Adipose tissue (tissue), 3 donors: ENCODE data around the gene CCDC57. TPM values are rescaled to one million over a fixed set of nuclear protein-coding genes. Genes with fewer than 3 reads are reported as not detected.
A peak's percentile ranks its signal among the peaks of the same experiment; 100 is the strongest.
"Not testable (repeated sequence)": the region's sequence is repeated elsewhere in the genome, so short reads cannot be mapped to it uniquely, and the experiment has no call there.

Experiments
- H3K27ac ChIP-seq: one replicate; pipeline ENCODE4 v1.5.1; 2013; ENCODE audit warnings: low read depth, low read length
- WGBS, 3 donors: extraction: QIAGEN DNeasy Blood & Tissue Kit; methylation state at CpG; one replicate each; pipeline ENCODE4 v1.1.7; 2013; 5-methylcytosine and 5-hydroxymethylcytosine counted together
- polyA plus RNA-seq, 3 donors: library from polyadenylated mRNA; stranded (reverse); fragments of 200-250 nt; gene quantifications; one replicate each; pipeline ENCODE4 v1.2.3, GENCODE V29; 2013
- donor health status: healthy with polysubstance abuse.
- donor health status: Bipolar disorder and iron deficiency.
- donor health status: healthy.

Gene CCDC57
- polyA plus RNA-seq, 3 donors: 22.7 to 23.7 (median 22.9) TPM

DNA sequence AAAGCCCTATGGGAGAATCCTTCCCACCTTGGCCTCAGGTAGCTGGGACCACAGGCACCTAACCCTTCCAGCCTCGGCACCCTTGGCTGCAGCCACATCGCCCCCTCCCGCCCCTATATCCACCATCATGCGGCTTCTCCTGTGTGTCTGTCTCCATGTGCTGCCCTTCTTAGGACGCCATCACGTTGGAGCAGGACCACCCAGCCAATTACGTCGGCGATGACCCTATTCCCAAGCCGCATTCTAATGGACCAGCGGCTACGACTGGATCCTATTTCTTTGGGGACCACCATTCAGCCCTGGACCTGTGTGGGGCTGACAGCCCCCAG lies 3.3 kb upstream of the CCDC57 start:
- 85 to 91% (median 87%) methylated on average over 12 of the region's 12 CpGs for WGBS, 3 donors
- peak overlapping the region; percentile 48 for H3K27ac ChIP-seq

- 71 to 84% (median 76%) methylated on average over 25 of the region's 25 CpGs for WGBS, 3 donors
- H3K27ac ChIP-seq: peak overlapping the region; percentile 48
Measured at GRCh38 chr17:82215095-82215971, 2.7 kb upstream of the CCDC57 start.

GRCh38 chr17:82214012-82214628 lies 1.5 kb upstream of the CCDC57 start:
- 90 to 94% (median 93%) methylated on average over 11 of the region's 11 CpGs for whole genome bisulfite sequencing, 3 donors
- H3K27ac ChIP-seq: no peak overlapping the region

- WGBS, 3 donors: 9 to 12% (median 11%) methylated on average over 33 to 37 of the region's 37 CpGs
- H3K27ac ChIP-seq: peak overlapping the region; percentile 48
Measured at GRCh38 chr17:82213251-82214011, 789 bp upstream of the CCDC57 start.

DNA sequence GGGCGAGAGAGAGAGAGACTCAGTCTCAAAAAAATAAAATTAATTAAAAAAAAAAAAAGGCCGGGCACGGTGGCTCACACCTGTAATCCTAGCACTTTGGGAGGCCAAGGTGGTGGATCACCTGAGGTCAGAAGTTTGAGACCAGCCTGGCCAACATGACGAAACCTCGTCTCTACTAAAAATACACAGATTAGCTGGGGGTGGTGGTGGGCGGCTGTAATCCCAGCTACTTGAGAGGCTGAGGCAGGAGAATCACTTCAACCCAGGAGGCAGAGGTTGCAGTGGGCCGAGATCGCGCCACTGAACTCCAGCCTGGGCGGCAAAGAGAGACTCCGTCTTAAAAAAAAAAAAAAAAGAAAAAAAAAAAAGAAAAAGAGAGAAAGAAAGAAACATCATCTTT lies 2.0 kb downstream of the CCDC57 start:
- WGBS, 3 donors: 95 to 96% (median 96%) methylated on average over 9 to 11 of the region's 11 CpGs

GRCh38 chr17:82205720-82206508 lies 6.7 kb downstream of the CCDC57 start:
- peak overlapping the region; percentile 15 for H3K27ac ChIP-seq
- WGBS, 3 donors: 14 to 16% (median 16%) methylated on average over 21 of the region's 21 CpGs

More for the DNA sequence above, 2.0 kb downstream of the CCDC57 start:
- not testable (repeated sequence) for H3K27ac ChIP-seq

DNA sequence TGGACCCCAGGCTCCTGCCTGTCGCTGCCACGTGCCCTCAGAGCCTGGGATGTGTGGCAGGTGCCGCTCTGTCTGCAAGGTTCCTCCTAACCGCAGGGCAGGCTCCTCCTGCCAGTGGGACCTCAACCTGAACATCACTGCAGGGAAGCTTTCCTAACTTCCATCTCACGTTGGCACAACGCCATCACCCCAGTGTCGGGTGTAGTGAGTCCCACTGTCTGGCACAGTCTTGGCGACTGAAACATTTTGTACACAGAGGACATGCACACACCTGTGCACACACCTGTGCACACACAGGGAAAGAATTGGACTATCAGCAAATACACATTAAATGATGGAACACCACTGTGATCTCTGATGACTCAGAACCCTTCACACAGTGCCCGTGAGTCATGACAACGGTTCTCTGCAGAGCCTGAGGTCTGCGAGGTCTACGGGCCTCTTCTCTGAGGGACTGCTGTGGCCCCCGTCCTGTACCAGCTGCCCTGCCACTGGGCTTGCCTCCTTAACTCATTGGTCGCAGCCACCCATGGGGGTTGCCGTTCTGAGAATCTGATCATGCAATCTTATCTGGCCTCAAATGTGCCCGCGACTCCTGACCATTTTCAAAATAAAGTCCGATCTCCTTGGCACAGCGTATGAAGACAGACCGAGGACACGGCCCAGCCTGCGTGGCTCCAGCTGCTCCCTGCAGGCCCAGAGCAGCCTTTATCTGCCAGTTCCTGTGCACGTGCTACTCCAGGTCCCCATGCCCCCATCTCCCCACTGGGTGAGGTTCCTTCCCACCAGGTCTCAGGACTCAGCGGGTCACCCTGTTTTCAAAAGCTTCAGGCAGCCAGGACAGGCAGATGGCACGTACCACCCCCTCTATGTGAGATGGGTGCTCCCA lies 7.6 kb downstream of the CCDC57 start:
- 53 to 66% (median 62%) methylated on average over 25 of the region's 25 CpGs for WGBS, 3 donors
- H3K27ac ChIP-seq: peak overlapping the region; percentile 15

- H3K27ac ChIP-seq: no peak overlapping the region
- WGBS, 3 donors: 84 to 90% (median 89%) methylated on average over 18 to 19 of the region's 19 CpGs
Measured at GRCh38 chr17:82203920-82204319, 8.7 kb downstream of the CCDC57 start.

DNA sequence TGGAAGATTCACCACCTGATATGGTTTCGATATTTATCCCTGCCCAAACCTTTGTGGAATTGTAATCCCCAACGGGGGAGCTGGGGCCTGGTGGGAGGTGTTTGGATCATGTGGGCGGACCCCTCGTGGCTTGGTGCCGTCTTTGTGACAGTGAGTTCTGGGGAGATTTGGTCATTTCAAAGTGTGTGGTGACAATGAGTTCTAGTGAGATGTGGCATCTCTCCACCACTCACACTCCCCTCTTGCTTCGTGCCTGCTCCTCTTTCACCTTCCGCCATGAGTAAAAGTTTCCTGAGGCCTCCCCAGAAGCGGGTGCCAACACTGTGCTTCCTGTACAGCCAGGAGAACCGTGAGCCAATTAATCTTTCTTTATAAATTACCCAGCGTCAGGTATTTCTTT lies 9.7 kb downstream of the CCDC57 start:
- H3K27ac ChIP-seq: no peak overlapping the region
- WGBS, 3 donors: 69 to 78% (median 73%) methylated on average over 10 of the region's 10 CpGs

GRCh38 chr17:82201498-82201910 lies 11.1 kb downstream of the CCDC57 start:
- H3K27ac ChIP-seq: no peak overlapping the region
- 85 to 95% (median 92%) methylated on average over 21 to 23 of the region's 23 CpGs for WGBS, 3 donors

DNA sequence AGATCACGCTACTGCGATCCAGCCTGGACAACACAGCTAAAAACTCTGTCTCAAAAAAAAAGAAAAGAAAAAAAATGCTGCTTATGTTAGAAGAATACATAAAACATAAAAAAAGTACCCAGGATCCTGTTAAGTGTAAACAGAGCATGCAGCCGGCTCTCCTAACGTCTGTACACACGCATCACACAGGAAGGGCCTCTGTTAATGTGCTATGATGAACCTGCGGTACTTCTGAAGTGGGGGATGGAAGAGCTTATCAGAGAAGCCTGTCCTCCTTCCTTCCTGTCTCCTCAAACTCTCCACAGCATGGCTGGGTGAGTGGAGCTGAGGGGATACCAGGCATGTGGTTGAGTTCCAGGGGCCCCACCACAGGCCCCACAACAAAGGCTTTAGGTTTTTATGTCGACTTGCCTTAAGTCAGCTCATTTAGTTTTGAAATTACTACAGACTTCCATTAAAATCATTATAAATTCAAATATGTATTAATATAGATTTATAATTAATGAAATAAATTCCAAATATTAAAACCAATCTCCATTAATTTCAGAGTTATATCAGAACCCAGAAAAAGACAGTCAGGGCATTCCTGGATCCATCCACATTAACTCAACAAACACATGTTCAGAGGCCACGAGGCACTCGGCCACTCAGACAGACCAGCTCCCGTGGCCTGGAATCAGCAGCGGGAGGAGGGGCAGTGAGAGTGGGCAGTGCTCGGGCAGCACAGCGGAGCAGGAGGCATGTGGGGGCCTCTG lies 11.7 kb downstream of the CCDC57 start:
- no peak overlapping the region for H3K27ac ChIP-seq
- WGBS, 3 donors: 78 to 88% (median 81%) methylated on average over 13 of the region's 13 CpGs

GRCh38 chr17:82200135-82200534 lies 12.5 kb downstream of the CCDC57 start:
- H3K27ac ChIP-seq: no peak overlapping the region
- WGBS, 3 donors: 88 to 92% (median 90%) methylated on average over 17 of the region's 17 CpGs

DNA sequence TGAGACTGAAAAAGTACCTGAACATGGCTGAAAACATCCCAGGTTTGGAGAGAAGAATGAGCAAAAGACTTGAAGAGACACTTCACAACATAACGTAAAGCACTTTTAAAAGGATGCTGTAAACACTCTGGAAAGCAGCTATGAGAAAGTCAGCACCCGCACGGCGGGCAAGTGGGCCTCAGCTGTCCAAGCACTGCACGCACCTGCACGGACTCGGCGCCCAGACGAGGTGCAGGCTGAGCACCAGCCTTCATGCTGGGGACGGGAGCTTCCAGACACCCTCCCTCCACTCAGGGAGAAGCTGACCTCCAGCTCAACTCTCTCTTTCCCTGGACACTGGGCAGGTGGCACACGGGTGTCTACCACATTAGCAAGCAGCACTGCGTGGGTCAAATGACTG lies 13.1 kb downstream of the CCDC57 start:
- H3K27ac ChIP-seq: no peak overlapping the region
- 93 to 96% (median 95%) methylated on average over 12 of the region's 12 CpGs for WGBS, 3 donors

GRCh38 chr17:82198092-82198491 lies 14.6 kb downstream of the CCDC57 start:
- 88 to 92% (median 92%) methylated on average over 4 of the region's 4 CpGs for WGBS, 3 donors
- H3K27ac ChIP-seq: no peak overlapping the region

DNA sequence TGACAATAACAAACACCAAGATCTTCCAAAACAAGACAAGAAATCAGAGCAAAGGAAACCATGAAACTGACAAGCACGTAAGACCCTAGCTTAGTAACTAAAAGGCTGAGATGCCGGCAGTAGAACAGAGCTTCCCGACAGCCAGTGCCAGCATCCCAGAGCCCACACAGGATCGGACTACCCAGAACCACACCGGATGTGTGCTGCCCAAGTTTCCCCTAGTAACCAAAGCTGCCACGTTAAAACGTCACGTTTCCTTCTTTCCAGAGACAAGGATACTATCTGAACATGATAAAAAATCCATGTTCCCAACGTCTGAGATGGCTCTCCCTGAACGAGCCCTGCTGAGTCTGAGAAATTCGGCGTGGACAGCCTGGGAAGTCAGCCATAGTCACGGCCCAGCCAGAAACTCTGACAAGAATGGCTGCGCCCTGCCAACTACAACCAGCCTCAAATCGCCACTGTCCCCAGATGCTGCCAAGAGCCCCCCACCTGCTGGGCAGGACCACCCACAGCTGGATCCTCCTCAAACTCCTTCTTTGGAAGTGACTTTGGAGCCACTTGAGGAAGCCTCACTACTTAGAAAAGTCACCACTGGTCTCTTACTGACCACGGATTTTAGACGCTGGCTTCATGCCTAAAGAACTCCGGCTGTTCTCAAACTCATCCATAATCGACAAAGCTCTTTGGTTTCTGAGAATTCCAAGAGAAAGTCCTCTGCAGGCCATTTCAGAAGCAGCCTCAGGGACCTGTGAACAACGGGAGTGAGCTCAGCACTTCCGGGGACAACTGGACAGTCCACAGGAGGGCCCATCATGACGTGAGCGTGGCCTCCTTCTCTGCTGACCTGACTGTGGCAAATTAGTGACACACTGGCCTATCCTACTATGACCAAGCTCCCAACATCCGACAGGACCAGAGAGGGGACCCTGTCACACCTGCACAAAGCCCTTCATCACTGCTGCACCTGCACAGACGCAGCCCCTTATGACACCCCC lies 16.7 kb downstream of the CCDC57 start:
- H3K27ac ChIP-seq: no peak overlapping the region
- WGBS, 3 donors: 73 to 79% (median 75%) methylated on average over 25 of the region's 25 CpGs

DNA sequence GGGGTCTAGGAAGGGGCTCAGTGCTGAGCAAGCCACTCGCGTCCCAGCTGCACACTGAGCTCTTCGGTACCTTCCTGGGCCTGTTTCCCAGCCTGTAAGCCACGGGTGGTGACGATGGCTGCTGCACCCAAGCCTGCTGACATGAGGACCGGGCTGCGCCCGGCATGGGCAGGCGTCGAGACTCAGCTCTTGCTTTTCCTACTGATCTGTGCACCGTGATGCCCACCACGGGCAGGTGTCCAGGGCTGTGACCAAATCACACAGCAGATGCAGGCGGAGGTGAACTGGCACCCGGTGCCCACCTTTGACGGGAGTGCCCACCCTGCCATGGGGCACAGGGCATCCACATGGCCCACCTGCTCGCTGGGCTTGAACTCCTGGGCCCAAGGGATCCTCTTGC lies 17.9 kb downstream of the CCDC57 start:
- WGBS, 3 donors: 95 to 97% (median 97%) methylated on average over 16 of the region's 16 CpGs

More for the DNA sequence above, 17.9 kb downstream of the CCDC57 start:
- no peak overlapping the region for H3K27ac ChIP-seq
